Endothelial cell of umbilical vein (primary cell): ENCODE data around the gene MACF1. TPM values are rescaled to one million over a fixed set of nuclear protein-coding genes. Genes with fewer than 3 reads are reported as not detected.

ENCODE experiments used
- BruUV-seq: library from RNA; stranded (reverse); fragments of 400-500 nt; replicated peaks from 2 replicates; lab custom pipeline; 2021; lab: Mats Ljungman, UMichigan
- CTCF ChIA-PET: fragments of 300-600, 350-600 bp; sonication (Branson Sonifier 250); formaldehyde crosslinking; loops from one replicate; lab custom pipeline; 2021; ENCODE audit warnings: antibody characterized with exemption, inconsistent platforms; lab: Charles Lee
- POLR2A ChIA-PET: fragments of 300-600, 350-600 bp; sonication (Branson Sonifier 250); formaldehyde crosslinking; loops from one replicate; lab custom pipeline; 2021; ENCODE audit warnings: antibody characterized with exemption, inconsistent platforms; lab: Charles Lee
- DNase-seq: peaks from one replicate; pipeline ENCODE4 v3.0.0-alpha.2; 2011; ENCODE audit warnings: low read depth, low spot score
- FAIRE-seq: peaks from 2 replicates; lab custom pipeline; 2011; peaks lifted over from hg19 to GRCh38; lab: Jason Lieb, UNC
- H2AFZ ChIP-seq: 2 replicates; pipeline ENCODE4 v1.6.0; 2012; ENCODE audit warnings: low read depth, low read length, control low read depth, inconsistent platforms
- H3K27ac ChIP-seq: 2 replicates; pipeline ENCODE4 v1.5.1; 2011; ENCODE audit warnings: low read depth, mild to moderate bottlenecking, control low read depth, low read length, moderate library complexity; ENCODE audit not compliant: insufficient read depth
- H3K27me3 ChIP-seq, 2 experiments: 2 replicates each; pipeline versions ENCODE4 v1.6.0 to v1.6.1; 2011; ENCODE audit warnings: low read length in 2 of 2, mixed read lengths in 1 of 2; ENCODE audit not compliant: control insufficient read depth in 2 of 2, insufficient read depth in 2 of 2
- H3K36me3 ChIP-seq, 2 experiments: 2 replicates in 1 of 2; 3 replicates in 1 of 2; pipeline ENCODE4 v1.5.1; 2011; ENCODE audit warnings: low read length in 2 of 2, mild to moderate bottlenecking in 1 of 2, moderate library complexity in 1 of 2; ENCODE audit not compliant: control insufficient read depth in 2 of 2, insufficient read depth in 2 of 2; ENCODE audit errors: extremely low read depth in 1 of 2
- H3K4me1 ChIP-seq: 3 replicates; pipeline ENCODE4 v1.5.1; 2011; ENCODE audit warnings: mild to moderate bottlenecking, low read length; ENCODE audit not compliant: control insufficient read depth, insufficient read depth; ENCODE audit errors: extremely low read depth
- H3K4me2 ChIP-seq: 2 replicates; pipeline ENCODE4 v1.6.1; 2011; ENCODE audit warnings: low read length, control low read depth, mixed read lengths; ENCODE audit not compliant: insufficient read depth
- H3K4me3 ChIP-seq, 3 experiments: fragments of 200-600 bp in 1 of 3; sonication (generic), shearing (Covaris generic) in 1 of 3; replicated peaks in 1 of 3; 2 replicates each; pipeline ENCODE4 v1.5.1; 2011 to 2016; ENCODE audit warnings: control low read depth in 3 of 3, low read length in 3 of 3, mild to moderate bottlenecking in 2 of 3, inconsistent platforms in 1 of 3, low read depth in 1 of 3, moderate library complexity in 1 of 3; ENCODE audit not compliant: insufficient read depth in 1 of 3
- H3K79me2 ChIP-seq: 2 replicates; pipeline ENCODE4 v1.6.0; 2012; ENCODE audit warnings: low read length, inconsistent platforms; ENCODE audit not compliant: control insufficient read depth, insufficient read depth
- H3K9ac ChIP-seq: replicated peaks from 2 replicates; pipeline ENCODE3; 2011; ENCODE audit warnings: low read length, control low read depth; ENCODE audit not compliant: insufficient read depth; ENCODE audit errors: extremely low read depth
- H3K9me1 ChIP-seq: replicated peaks from 3 replicates; pipeline ENCODE4 v1.6.0; 2011; ENCODE audit warnings: mild to moderate bottlenecking, low read length; ENCODE audit not compliant: control insufficient read depth, insufficient read depth; ENCODE audit errors: extremely low read depth
- H3K9me3 ChIP-seq: replicated peaks from 2 replicates; pipeline ENCODE4 v1.5.1; 2012; ENCODE audit warnings: low read length, inconsistent platforms; ENCODE audit not compliant: control insufficient read depth, insufficient read depth
- H4K20me1 ChIP-seq: replicated peaks from 2 replicates; pipeline ENCODE3; 2011; ENCODE audit warnings: mild to moderate bottlenecking, low read length; ENCODE audit not compliant: control insufficient read depth, insufficient read depth; ENCODE audit errors: extremely low read depth
- EZH2 ChIP-seq: IDR thresholded peaks from 2 replicates; pipeline ENCODE4 v1.6.1; 2012; ENCODE audit warnings: borderline replicate concordance, low read depth, mild to moderate bottlenecking, moderate library complexity, low read length, inconsistent platforms; ENCODE audit not compliant: severe bottlenecking
- FOS ChIP-seq: IDR thresholded peaks from 2 replicates; pipeline ENCODE4 v1.6.1; 2011; ENCODE audit warnings: mild to moderate bottlenecking, low read length, moderate library complexity, borderline replicate concordance; ENCODE audit not compliant: insufficient read depth
- GATA2 ChIP-seq: IDR thresholded peaks from 2 replicates; pipeline ENCODE4 v1.7.0; 2011; ENCODE audit warnings: low read depth, mild to moderate bottlenecking, moderate library complexity, mixed read lengths, low read length; ENCODE audit not compliant: insufficient read length, insufficient read depth
- JUN ChIP-seq: IDR thresholded peaks from 2 replicates; pipeline ENCODE4 v1.6.1; 2011; ENCODE audit warnings: borderline replicate concordance, low read depth; ENCODE audit not compliant: insufficient read length, insufficient read depth
- MYC ChIP-seq: IDR thresholded peaks from one replicate; pipeline ENCODE4 v1.6.1; 2011; ENCODE audit warnings: mild to moderate bottlenecking, low read depth, low read length
- POLR2A ChIP-seq: IDR thresholded peaks from 2 replicates; pipeline ENCODE4 v1.6.1; 2012; ENCODE audit warnings: low read depth, mild to moderate bottlenecking, control low read depth, low read length
- dilution Hi-C: fragments of 300-500 bp; cut with MboI; formaldehyde crosslinking; loops from one replicate; pipeline ENCODE4 v1.15.0; 2019; ENCODE audit warnings: low sequenced_read_pairs; ENCODE audit not compliant: extremely low pct_ligation_motif_present
- intact Hi-C: fragments of 100-400 bp; cut with micrococcal nuclease; formaldehyde crosslinking; loops from one replicate; pipeline ENCODE4 v1.10.0; 2022
- polyA plus RNA-seq, 4 experiments: library from polyadenylated mRNA; depleted of rRNA in 3 of 4; stranded (reverse) in 3 of 4; unstranded in 1 of 4; fragments of >200 nt; gene quantifications; 2 replicates each; pipeline versions ENCODE4 v1.2.1 to v1.2.3, GENCODE V29; 2011 to 2012; ENCODE audit warnings: missing spikeins in 1 of 4
- total RNA-seq: library from RNA; stranded (reverse); gene quantifications from 2 replicates; pipeline ENCODE4 v1.2.3, GENCODE V29; 2021
- TF ChIP-seq, protein P1 (sequence below), 2 donors: IDR thresholded peaks; 1 replicate in 1 of 2; 2 replicates in 1 of 2; pipeline ENCODE4 v1.5.1; 2011; ENCODE audit warnings: low read length in 2 of 2, mild to moderate bottlenecking in 2 of 2, moderate library complexity in 2 of 2, control low read depth in 1 of 2, inconsistent platforms in 1 of 2, low read depth in 1 of 2; ENCODE audit not compliant: insufficient read depth in 1 of 2; ENCODE audit errors: extremely low read depth in 1 of 2
- TF ChIP-seq, protein P2 (sequence below): IDR thresholded peaks from 2 replicates; pipeline ENCODE4 v1.6.1; 2011; ENCODE audit not compliant: insufficient read depth, insufficient read length

MACF1 gene
- total and polyA plus RNA-seq, 2 donors (not counting 3 experiments of a cell fraction or from before 2014, with no cell fraction given), result 122 to 587 TPM

DNA sequence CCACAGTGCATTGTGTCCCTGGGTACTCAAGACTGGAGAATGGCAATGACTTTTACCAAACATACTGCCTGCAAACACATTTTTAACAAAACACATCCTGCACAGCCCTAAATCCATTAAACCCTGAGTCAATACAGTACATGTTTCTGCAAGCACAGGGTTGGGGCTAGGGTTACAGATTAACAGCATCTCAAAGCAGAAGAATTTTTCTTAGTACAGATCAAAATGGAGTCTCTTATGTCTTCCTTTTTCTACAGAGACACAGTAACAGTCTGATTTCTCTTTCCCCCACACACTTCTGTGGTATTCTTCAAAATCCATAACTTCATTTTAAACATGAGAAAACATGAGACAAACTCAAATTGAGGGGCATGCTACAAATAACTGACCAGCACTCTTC is 300.8 kb downstream of the MACF1 start:
- POLR2A ChIA-PET, result no interaction called here
- CTCF ChIA-PET, result no interaction called here
- Histone ChIP-seq H3K79me2 (no peaks in the 10 kb centered on the region), H2AFZ (no peak overlapping the region), H3K9me3 (no peaks in the 10 kb centered on the region), H3K9ac (no peak overlapping the region), H3K4me1 (no peaks in the 10 kb centered on the region), H3K9me1 (no peaks in the 10 kb centered on the region), H3K4me2 (no peak overlapping the region), H4K20me1 (no peaks in the 10 kb centered on the region), H3K4me3 (no peak overlapping the region), H3K36me3 (no peaks in the 10 kb centered on the region), H3K27me3 (no peaks in the 10 kb centered on the region), H3K27ac (no peak overlapping the region)
- TF ChIP-seq, protein P1, sequence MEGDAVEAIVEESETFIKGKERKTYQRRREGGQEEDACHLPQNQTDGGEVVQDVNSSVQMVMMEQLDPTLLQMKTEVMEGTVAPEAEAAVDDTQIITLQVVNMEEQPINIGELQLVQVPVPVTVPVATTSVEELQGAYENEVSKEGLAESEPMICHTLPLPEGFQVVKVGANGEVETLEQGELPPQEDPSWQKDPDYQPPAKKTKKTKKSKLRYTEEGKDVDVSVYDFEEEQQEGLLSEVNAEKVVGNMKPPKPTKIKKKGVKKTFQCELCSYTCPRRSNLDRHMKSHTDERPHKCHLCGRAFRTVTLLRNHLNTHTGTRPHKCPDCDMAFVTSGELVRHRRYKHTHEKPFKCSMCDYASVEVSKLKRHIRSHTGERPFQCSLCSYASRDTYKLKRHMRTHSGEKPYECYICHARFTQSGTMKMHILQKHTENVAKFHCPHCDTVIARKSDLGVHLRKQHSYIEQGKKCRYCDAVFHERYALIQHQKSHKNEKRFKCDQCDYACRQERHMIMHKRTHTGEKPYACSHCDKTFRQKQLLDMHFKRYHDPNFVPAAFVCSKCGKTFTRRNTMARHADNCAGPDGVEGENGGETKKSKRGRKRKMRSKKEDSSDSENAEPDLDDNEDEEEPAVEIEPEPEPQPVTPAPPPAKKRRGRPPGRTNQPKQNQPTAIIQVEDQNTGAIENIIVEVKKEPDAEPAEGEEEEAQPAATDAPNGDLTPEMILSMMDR (IDR thresholded peaks at IDR 0.05; ENCODE audit: extremely low read depth in 1 of 2, insufficient read depth in 1 of 2, low read depth in 1 of 2, low read length in 2 of 2), result no peak
- no peak for TF ChIP-seq FOS
- no peak for TF ChIP-seq JUN
- TF ChIP-seq EZH2, result no peak
- TF ChIP-seq GATA2, result no peak
- TF ChIP-seq POLR2A, result no peak
- TF ChIP-seq, protein P2, sequence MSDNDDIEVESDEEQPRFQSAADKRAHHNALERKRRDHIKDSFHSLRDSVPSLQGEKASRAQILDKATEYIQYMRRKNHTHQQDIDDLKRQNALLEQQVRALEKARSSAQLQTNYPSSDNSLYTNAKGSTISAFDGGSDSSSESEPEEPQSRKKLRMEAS, result no peak
- TF ChIP-seq MYC, result no peak
- intact Hi-C loops, result no loop called here
- FAIRE-seq, result no peak
- dilution Hi-C loops, result no loop called here
- no TSS peak for BruUV-seq
- DNase-seq, result no peak
